ENCODE measurements around the gene NPB.
A peak's percentile ranks its signal among the peaks of the same experiment; 100 is the strongest.

Gene NPB

DNA sequence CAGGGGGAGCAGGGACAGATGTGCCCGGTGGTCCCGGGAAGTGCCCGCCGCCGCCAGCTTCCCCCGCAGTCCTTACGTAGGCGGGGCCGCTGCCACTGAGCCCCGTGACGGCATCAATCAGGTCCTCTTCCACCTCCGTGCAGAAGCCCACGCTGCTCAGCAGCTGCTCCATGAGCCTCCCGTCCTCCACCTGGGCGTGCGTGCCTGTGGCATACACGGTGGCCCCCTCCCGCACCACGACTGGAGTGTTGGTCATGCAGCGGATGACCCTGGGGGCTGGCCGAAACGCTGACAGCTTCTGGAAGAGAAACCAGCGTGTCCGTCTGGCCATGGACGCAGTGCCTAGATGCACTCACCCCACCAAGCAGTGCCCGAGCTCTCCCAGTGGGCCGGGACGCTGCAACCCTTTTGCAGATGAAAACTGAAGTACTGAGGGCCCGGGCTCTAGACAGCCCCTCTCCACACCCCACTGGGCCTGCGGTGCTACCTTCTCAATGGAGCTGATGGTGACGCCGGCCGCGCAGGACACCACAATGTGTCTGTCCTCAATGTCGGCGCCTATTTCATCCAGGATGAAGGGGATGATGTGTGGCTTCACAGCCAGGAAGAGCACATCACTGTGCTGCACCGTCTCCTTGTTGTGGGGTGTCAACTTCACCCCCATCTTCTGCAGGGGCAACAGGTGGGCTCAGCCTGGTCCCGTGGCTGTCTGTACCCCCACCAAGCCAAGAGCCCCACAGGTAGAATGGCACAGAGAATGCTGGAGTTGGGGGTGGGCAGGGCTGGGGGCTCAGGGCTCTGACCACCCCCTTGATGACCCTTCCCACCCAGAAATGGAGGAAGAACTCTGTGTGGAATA, 33.0 kb downstream of the NPB start:
- no peak overlapping the region for H3K9ac ChIP-seq (ENCODE audit: low read depth, low read length)
- H3K27me3 ChIP-seq (ENCODE audit: insufficient read depth, low read length), result 0 out of 2 replicates have a peak, but pooled peaks cover 5% of the 10 kb centered on the region
- peaks cover 7% of the 10 kb centered on the region for H3K36me3 ChIP-seq (ENCODE audit: insufficient read depth, low read depth, low read length)
- no peak overlapping the region for H3K27ac ChIP-seq (ENCODE audit: low read length)
- no peaks in the 10 kb centered on the region for H3K4me1 ChIP-seq (ENCODE audit: insufficient read depth, low read length)
- no peak overlapping the region for H3K4me3 ChIP-seq (ENCODE audit: low read length)
- H3K9me3 ChIP-seq (ENCODE audit: insufficient read depth, low read depth, low read length), result no peaks in the 10 kb centered on the region

DNA sequence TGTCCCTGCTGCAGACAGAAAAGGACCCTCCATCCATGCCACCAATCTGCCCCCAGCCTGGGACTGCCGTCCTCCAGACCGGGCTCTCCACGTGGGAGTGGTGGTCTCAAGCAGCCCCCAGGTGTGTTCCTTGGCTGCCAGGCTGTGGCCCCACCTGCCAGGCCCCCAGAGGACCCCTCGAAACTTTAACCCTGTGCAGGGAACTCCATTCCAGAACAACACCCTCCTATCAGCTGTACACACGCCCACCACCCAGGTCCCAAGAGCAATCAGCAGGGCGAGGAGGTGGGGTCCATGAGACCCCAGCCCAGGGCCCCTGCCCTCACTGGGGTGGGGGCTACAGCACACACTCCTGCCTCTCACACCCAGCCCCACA, 33.7 kb downstream of the NPB start:
- H3K27ac ChIP-seq (ENCODE audit: low read length), result no peak overlapping the region
- peaks cover 8% of the 10 kb centered on the region; the same call in 1 of the 2 replicates for H3K27me3 ChIP-seq (ENCODE audit: insufficient read depth, low read length)
- H3K36me3 ChIP-seq (ENCODE audit: insufficient read depth, low read depth, low read length), result peaks cover 7% of the 10 kb centered on the region
- H3K4me3 ChIP-seq (ENCODE audit: low read length), result peak overlapping the region; percentile 38; the same call in 1 of the 2 replicates
- no peaks in the 10 kb centered on the region for H3K4me1 ChIP-seq (ENCODE audit: insufficient read depth, low read length)
- H3K9me3 ChIP-seq (ENCODE audit: insufficient read depth, low read depth, low read length), result no peaks in the 10 kb centered on the region
- H3K9ac ChIP-seq (ENCODE audit: low read depth, low read length), result no peak overlapping the region; the same call in 1 of the 2 replicates

DNA sequence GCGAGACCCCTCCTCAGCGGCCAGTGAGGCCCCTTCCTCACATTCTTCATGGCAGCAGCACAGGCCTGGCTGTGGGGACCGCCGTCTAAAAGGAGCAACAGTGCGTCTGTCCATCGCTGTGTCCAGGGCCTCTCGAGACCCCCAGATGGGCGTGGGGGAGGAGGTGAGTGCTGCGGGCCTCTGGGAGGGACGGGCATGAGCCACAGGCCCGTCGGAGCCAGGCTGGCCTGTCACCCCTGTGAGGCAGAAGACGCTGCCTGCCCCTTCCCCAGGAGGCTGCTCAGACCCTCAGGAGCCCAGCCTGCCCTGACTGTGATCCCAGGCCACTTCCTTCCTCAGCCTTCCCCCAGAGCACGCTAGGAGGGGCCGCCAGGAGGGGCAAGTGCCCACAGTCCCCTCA, 37.2 kb downstream of the NPB start:
- Histone ChIP-seq H3K9ac (ENCODE audit: low read depth, low read length) (no peak overlapping the region), H3K27ac (ENCODE audit: low read length) (no peak overlapping the region), H3K9me3 (ENCODE audit: insufficient read depth, low read depth, low read length) (no peaks in the 10 kb centered on the region), H3K4me3 (ENCODE audit: low read length) (no peak overlapping the region), H3K27me3 (ENCODE audit: insufficient read depth, low read length) (peaks cover 21% of the 10 kb centered on the region), H3K36me3 (ENCODE audit: insufficient read depth, low read depth, low read length) (no peaks in the 10 kb centered on the region; the same call in 1 of the 2 replicates), H3K4me1 (ENCODE audit: insufficient read depth, low read length) (no peaks in the 10 kb centered on the region; the same call in 1 of the 2 replicates)

DNA sequence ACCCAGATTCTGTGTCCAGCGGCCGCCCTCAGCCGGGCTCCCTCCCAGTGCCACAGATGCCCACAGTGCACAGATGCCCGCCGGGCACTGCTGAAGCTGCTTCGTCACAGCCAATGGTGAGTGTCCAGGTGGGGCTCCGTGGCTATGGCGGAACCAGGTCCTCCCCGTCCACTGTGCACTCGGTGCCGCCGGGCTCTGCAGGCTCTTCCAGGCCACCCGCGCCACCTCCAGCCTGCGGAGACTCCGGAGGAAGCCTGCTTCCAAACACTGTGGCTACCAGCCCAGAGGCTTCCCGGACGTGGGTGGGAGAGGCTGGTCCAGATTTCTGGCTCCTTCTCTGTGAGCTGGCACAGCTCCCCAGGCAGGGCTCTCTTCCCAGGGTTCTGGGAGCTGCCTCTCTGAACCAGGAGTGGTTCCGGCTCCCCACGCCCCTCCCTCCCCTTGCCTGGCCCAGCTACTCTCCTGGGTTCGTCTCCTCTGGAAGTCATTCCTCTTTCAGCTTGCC, 37.9 kb downstream of the NPB start:
- Histone ChIP-seq H3K27ac (ENCODE audit: low read length) (no peak overlapping the region), H3K9ac (ENCODE audit: low read depth, low read length) (no peak overlapping the region), H3K9me3 (ENCODE audit: insufficient read depth, low read depth, low read length) (no peaks in the 10 kb centered on the region), H3K36me3 (ENCODE audit: insufficient read depth, low read depth, low read length) (no peaks in the 10 kb centered on the region), H3K4me3 (ENCODE audit: low read length) (no peak overlapping the region), H3K27me3 (ENCODE audit: insufficient read depth, low read length) (peaks cover 28% of the 10 kb centered on the region), H3K4me1 (ENCODE audit: insufficient read depth, low read length) (no peaks in the 10 kb centered on the region; the same call in 1 of the 2 replicates)

DNA sequence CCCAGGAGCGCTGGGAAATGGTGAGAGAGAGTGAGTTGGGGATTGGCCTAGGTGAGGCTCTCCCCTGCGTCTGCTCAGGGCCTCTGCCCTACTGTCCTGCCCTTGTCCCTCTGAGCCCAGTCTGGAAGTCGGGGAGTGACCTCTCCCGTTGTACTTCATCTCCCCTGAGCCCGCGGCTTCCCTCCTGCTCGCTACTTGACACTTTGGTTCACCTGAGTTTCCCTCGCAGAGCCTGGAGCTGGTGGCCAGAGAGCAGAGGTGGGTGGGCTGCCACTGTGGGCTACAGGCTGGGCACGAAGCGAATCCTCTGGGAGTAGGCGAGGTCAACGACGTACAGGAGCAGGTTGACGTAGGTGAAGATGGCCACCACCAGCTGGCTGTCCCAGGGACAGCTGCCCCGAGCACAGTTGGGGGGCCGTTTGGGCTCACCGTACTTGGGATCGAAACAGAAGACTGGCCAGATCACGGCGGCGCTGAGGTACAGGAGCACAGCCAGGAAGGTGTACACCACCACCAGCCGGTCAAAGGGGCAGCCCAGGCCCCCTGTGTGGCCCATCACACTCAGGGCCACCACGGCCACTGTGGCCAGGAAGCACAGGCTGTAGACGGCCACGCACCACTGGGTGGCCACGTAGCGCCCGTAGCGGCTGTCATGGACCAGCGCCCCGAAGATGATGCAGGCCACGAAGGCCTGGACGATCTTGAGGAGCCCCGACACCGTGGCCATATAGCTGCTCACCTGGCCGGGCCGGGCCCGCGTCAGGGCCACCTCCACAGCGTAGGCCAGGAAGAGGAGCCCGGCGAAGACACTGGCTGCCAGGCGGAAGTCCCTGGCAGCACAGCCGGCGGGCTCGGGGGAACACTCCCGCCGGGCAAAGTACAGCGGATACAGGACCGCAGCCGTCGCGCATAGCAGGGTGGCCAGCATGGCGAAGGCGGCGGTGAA, 38.8 kb downstream of the NPB start:
- Histone ChIP-seq H3K36me3 (ENCODE audit: insufficient read depth, low read depth, low read length) (no peaks in the 10 kb centered on the region), H3K9me3 (ENCODE audit: insufficient read depth, low read depth, low read length) (no peaks in the 10 kb centered on the region), H3K27ac (ENCODE audit: low read length) (no peak overlapping the region), H3K4me1 (ENCODE audit: insufficient read depth, low read length) (no peaks in the 10 kb centered on the region; the same call in 1 of the 2 replicates), H3K27me3 (ENCODE audit: insufficient read depth, low read length) (peaks cover 28% of the 10 kb centered on the region), H3K9ac (ENCODE audit: low read depth, low read length) (no peak overlapping the region), H3K4me3 (ENCODE audit: low read length) (no peak overlapping the region)

DNA sequence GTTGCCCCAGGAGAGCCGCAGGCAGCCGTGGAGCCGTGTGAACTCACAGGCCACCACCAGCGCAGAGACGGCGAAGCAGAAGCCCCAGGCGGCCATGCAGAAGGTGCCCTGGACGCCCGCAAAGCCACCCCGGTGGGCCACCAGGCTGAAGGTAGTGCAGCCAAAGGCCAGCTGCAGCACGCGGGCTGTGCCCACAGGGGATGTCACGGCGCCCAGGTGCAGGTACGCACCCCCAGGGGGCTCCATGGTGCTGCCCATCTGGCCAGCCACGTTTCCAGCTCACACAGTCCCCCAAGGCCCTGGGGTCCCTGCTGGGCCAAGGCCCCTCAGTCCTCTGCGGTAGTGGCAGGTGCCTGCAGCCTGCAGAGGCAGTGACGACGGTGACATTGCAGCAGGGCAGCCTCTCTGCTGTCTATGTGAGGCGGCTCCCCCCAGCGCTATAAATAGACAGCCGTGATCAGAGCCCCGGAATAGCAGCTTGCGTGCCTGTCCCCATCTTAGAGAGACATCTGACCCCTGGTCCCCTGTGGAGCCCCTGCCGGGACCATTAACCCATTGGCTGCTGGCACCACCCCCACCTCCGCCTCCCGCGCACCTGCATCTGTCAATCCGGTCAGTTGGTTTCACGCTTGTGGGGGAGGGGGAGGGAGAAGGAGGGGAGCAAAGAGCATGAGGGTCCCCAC, 39.6 kb downstream of the NPB start:
- H3K36me3 ChIP-seq (ENCODE audit: insufficient read depth, low read depth, low read length), result no peaks in the 10 kb centered on the region
- peak overlapping the region; percentile 25; the same call in 1 of the 2 replicates for H3K4me3 ChIP-seq (ENCODE audit: low read length)
- H3K27ac ChIP-seq (ENCODE audit: low read length), result no peak overlapping the region
- no peaks in the 10 kb centered on the region for H3K9me3 ChIP-seq (ENCODE audit: insufficient read depth, low read depth, low read length)
- no peak overlapping the region for H3K9ac ChIP-seq (ENCODE audit: low read depth, low read length)
- peaks cover 28% of the 10 kb centered on the region for H3K27me3 ChIP-seq (ENCODE audit: insufficient read depth, low read length)
- no peaks in the 10 kb centered on the region; the same call in 1 of the 2 replicates for H3K4me1 ChIP-seq (ENCODE audit: insufficient read depth, low read length)

DNA sequence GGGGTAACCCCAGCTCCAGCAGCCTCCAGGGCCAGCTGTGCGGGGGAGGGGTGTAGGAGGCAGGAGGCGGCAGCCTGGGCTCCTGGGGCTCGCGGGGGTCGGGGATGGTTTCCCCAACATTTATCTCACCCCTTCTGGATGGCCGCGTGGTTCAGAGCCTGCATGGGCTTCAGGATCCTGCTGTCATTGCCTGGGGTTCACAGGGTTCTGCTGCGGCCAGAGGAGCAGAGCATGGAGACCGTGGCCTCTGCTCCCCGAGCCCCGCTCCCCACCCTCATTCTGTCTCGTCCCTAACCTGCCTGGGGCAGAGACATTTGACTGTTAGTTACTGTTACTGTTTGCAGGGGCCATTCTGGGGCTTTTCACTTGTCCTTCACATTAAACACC, 40.1 kb downstream of the NPB start:
- H3K27me3 ChIP-seq (ENCODE audit: insufficient read depth, low read length), result peaks cover 28% of the 10 kb centered on the region
- H3K9me3 ChIP-seq (ENCODE audit: insufficient read depth, low read depth, low read length), result no peaks in the 10 kb centered on the region
- no peaks in the 10 kb centered on the region; the same call in 1 of the 2 replicates for H3K4me1 ChIP-seq (ENCODE audit: insufficient read depth, low read length)
- no peak overlapping the region for H3K9ac ChIP-seq (ENCODE audit: low read depth, low read length)
- no peak overlapping the region for H3K27ac ChIP-seq (ENCODE audit: low read length)
- no peaks in the 10 kb centered on the region for H3K36me3 ChIP-seq (ENCODE audit: insufficient read depth, low read depth, low read length)
- peak overlapping the region; percentile 25; the same call in 1 of the 2 replicates for H3K4me3 ChIP-seq (ENCODE audit: low read length)

DNA sequence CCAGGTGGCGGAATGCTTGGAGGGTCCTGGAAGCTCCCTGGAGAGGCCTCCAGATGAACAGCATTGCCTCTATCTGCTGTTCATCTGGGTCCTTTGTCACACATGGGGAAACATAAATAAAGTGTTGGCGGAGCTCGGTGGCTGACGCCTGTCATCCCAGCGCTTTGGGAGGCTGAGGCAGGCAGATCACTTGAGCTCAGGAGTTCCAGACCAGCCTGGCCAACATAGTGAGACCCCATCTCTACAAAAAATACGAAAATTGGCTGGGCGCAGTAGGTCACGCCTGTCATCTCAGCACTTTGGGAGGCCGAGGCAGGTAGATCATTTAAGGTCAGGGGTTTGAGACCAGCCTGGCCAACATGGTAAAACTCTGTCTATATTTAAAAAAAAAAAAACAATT, 42.8 kb downstream of the NPB start:
- H3K4me3 ChIP-seq (ENCODE audit: low read length), result no peak overlapping the region
- H3K4me1 ChIP-seq (ENCODE audit: insufficient read depth, low read length), result no peaks in the 10 kb centered on the region; the same call in 1 of the 2 replicates
- H3K9ac ChIP-seq (ENCODE audit: low read depth, low read length), result no peak overlapping the region
- H3K9me3 ChIP-seq (ENCODE audit: insufficient read depth, low read depth, low read length), result no peaks in the 10 kb centered on the region
- H3K36me3 ChIP-seq (ENCODE audit: insufficient read depth, low read depth, low read length), result no peaks in the 10 kb centered on the region
- no peak overlapping the region for H3K27ac ChIP-seq (ENCODE audit: low read length)
- peaks cover 24% of the 10 kb centered on the region for H3K27me3 ChIP-seq (ENCODE audit: insufficient read depth, low read length)

DNA sequence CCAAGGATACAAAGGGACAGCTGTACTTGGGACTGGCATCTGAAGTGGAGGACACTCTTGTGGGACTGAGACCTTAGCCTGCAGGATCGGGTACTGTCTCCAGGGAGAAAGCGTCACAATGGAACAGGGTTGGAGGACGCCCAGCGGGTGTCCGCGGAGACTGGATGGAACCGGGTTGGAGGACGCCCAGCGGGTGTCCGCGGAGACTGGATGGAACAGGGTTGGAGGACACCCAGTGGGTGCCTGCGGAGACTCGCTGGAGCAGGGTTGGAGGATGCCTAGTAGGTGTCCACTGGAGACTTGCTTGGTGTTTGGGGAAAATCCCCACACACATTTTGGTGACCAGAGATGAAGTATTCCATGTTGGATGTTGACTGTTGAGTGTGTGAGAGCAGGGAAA, 45.2 kb downstream of the NPB start, which contains the start of gene MYADML2:
TSS of gene MYADML2 (minus strand) at position 45 of the 400 bp plus-strand sequence. CDS start 5,492 bp downstream, outside the sequence.
- no peaks in the 10 kb centered on the region for H3K36me3 ChIP-seq (ENCODE audit: insufficient read depth, low read depth, low read length)
- H3K9ac ChIP-seq (ENCODE audit: low read depth, low read length), result no peak within 1 kb of the TSS
- no peak within 1 kb of the TSS for H3K4me3 ChIP-seq (ENCODE audit: low read length)
- peaks cover 12% of the 10 kb centered on the region; the same call in 1 of the 2 replicates for H3K27me3 ChIP-seq (ENCODE audit: insufficient read depth, low read length)
- H3K4me1 ChIP-seq (ENCODE audit: insufficient read depth, low read length), result no peaks in the 10 kb centered on the region; the same call in 1 of the 2 replicates
- no peak within 1 kb of the TSS for H3K27ac ChIP-seq (ENCODE audit: low read length)
- no peaks in the 10 kb centered on the region for H3K9me3 ChIP-seq (ENCODE audit: insufficient read depth, low read depth, low read length)

DNA sequence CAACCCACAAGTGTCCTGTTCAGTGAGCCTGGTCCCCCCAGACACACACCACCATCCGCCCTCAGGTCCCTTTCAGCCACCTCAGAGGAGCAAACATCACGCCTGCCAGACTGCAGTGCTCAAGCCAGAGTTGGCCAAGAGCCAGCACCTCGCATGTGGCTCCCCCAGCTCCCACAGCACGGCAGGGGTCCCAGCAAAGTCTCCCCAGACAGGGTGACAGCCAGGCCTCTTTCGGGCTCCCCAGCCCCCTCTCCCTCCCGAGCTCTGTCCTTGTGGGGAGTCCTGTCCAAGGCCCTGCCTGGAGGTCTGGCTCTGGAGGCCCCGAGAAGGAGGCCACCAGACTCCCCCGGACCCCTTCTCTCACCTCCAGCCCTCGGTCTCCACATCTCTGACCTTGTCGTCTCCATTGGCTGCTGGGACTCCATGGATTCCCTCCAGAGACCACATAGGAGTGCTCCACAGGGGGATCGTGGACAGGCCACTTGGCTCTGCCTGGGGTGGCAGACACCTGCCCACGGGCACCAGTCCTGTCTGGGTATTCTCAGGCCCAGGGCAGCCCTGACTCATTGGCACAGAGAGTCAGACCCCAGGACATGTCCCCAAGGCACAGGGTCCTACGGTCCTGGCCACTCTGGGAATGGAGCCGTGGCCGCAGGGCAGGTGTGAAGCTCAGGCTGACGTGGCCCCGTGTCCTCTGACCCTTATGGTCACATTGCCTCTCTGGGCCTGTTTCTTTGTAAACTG, 46.8 kb downstream of the NPB start:
- Histone ChIP-seq H3K4me1 (ENCODE audit: insufficient read depth, low read length) (no peaks in the 10 kb centered on the region; the same call in 1 of the 2 replicates), H3K9ac (ENCODE audit: low read depth, low read length) (no peak overlapping the region), H3K36me3 (ENCODE audit: insufficient read depth, low read depth, low read length) (no peaks in the 10 kb centered on the region), H3K27me3 (ENCODE audit: insufficient read depth, low read length) (peaks cover 9% of the 10 kb centered on the region; the same call in 1 of the 2 replicates), H3K27ac (ENCODE audit: low read length) (no peak overlapping the region), H3K9me3 (ENCODE audit: insufficient read depth, low read depth, low read length) (no peaks in the 10 kb centered on the region), H3K4me3 (ENCODE audit: low read length) (no peak overlapping the region)
